PC-9 (cell line): ENCODE measurements around the gene BHLHE41.

Experiments
- EZH2 ChIP-seq: fragments of 200-600 bp; sonication (generic); IDR thresholded peaks from 2 replicates; pipeline ENCODE4 v1.8.0; 2017; ENCODE audit warnings: antibody characterized with exemption, low read depth
- TF ChIP-seq, protein P1 (sequence below): fragments of 200-600 bp; sonication (generic); conservative IDR thresholded peaks from 2 replicates; pipeline ENCODE4 v1.6.1; 2017; ENCODE audit warnings: mixed run types, antibody characterized with exemption, mild to moderate bottlenecking, moderate library complexity

DNA sequence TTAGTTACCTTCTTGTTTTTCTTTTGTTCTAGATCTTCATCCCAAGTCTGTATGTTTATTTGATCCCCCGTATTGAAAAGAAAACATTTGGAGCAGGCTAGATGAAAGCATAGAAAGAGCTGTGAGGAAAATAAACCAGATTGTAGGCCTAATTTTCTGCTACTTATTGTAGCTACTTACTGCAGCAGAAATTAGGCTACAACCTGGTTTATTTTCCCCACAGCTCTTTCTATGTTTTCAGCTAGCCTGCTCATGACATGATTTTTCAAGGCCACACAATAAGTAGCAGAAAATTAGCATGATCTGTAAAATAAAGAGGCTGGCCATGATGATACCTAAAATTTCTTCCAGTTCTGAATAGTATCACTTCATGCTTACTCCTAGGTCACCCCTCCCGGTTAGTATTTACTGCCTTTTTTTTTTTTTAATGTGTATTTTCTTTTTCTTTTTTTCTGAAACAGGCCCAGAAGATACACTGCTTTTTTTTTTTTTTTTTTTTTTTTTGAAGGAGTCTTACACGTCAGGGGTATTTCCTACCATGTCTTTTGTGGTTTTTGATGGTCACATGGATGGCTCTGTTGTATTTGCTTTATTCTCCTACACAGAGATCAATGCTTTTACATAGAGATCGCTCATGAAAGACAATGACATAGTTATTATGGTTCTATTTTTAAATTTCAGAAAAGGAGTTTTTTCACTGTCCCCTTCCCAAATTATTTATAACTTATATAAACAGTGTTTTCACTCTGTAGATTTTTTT is 32.3 kb downstream of the BHLHE41 start:
- no peak for TF ChIP-seq EZH2
- TF ChIP-seq, protein P1, sequence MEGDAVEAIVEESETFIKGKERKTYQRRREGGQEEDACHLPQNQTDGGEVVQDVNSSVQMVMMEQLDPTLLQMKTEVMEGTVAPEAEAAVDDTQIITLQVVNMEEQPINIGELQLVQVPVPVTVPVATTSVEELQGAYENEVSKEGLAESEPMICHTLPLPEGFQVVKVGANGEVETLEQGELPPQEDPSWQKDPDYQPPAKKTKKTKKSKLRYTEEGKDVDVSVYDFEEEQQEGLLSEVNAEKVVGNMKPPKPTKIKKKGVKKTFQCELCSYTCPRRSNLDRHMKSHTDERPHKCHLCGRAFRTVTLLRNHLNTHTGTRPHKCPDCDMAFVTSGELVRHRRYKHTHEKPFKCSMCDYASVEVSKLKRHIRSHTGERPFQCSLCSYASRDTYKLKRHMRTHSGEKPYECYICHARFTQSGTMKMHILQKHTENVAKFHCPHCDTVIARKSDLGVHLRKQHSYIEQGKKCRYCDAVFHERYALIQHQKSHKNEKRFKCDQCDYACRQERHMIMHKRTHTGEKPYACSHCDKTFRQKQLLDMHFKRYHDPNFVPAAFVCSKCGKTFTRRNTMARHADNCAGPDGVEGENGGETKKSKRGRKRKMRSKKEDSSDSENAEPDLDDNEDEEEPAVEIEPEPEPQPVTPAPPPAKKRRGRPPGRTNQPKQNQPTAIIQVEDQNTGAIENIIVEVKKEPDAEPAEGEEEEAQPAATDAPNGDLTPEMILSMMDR: no peak
